GM18505 (cell line): ENCODE results near the gene TGFBI.

Experiments
- ATAC-seq: cut with Tn5 transposase; IDR thresholded peaks from one replicate; pipeline ENCODE4 v1.9.1; 2021; ENCODE audit not compliant: unreplicated experiment
- POLR2A ChIP-seq: IDR thresholded peaks from 4 replicates; pipeline ENCODE4 v1.6.1; 2011; ENCODE audit warnings: borderline replicate concordance; ENCODE audit not compliant: insufficient read depth, insufficient read length; ENCODE audit errors: extremely low read depth

Gene TGFBI

DNA sequence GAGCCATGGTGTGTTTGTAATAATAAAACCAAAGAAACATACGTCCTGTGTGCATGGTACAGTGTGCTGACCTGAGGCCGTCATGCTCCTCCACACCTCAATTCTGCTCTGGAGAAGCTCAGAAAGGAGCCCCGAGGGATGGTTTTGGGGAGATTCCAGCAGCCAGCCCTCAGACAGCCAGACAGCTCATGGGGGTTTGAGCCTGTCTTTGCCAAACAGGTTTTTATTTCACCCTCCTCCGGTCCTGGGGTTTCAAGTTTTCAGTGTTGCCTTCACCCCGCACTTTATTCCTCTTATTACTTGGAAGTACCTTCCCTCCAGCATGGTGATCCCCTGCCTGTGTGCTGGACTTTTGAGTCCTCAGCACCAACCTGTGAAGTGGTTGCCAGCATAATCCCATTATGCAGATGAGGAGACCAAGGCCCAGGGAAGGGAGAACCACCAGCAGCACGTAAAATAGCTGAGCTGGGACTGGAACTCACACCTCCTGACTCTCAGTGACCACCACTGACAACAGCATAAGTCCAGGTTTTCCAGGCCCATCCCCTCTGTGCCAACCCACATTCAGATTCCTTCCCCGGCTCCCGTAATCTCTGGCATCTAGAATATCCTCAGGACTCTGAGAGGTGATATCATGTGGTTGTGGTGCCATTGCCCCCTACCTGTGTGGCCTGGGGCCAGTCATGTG is 35.1 kb downstream of the TGFBI start:
- TF ChIP-seq POLR2A, result no peak
- no peak for ATAC-seq

DNA sequence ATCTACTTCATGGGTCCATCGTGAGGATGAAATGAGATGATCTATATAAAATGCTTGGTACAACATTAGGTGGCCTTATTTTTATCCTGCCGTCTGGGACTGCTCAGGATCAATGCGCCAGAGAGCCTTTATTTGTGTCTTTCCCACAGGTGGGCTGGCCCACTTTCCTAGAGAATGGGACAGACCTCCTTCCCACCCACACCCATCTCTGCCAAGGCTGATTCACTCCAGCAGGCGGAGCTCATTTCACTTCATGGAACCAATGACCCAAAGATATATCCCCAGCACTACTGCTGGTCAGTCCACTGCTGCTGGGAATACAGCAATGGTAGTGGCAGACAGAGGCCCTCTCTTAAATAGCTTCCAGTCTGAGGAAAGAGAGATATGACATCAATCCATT is 35.7 kb downstream of the TGFBI start:
- no peak for ATAC-seq
- TF ChIP-seq POLR2A, result no peak

DNA sequence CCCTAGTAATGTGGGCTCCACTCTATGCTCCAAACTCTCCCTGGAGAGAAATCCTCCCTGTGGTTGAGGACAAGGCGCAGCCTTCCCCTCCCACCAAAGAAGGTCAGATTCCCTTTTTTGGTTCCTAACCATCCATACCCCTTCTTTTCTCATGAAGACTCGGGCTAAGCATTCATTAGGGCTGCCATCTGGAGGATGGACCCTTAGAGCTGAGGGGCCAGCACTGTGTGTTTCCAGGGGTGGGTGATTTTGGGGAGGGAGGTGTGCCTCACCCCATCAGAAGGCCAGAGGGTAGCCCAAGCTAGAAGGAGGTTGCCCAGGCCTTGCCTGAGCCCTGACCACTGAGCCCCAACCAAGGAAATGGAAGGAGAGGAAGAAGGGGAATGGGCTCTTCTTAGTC is 36.8 kb downstream of the TGFBI start:
- ATAC-seq, result no peak
- TF ChIP-seq POLR2A, result no peak

DNA sequence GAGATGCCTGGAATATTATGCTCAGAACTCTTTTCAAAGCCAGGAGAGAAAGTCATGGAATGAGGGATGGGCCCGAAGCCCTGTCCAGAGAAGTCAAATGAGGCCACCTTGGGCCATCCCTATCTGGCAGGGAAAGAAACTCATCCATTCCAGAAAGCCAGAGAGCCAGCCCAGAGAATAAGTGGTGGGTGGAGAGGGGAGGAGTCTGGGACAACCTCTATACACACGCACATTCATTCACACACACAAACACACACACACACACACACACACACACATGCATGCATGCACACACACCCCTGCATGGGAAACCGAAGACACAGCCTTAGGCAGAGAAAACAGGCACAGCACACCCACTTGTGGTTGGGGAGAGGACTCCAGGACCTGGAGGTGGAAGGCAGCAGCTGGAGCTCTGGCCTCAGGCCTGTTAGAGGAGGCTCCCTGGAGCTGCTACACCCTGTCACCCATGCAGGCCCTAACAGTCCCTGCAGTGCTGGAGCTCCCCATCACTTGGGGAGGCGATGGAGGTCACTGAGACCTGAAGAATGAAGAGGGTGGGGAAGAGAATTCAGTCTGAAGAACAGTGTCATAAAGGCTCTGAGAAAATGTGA is 38.0 kb downstream of the TGFBI start:
- no peak for ATAC-seq
- TF ChIP-seq POLR2A, result no peak

DNA sequence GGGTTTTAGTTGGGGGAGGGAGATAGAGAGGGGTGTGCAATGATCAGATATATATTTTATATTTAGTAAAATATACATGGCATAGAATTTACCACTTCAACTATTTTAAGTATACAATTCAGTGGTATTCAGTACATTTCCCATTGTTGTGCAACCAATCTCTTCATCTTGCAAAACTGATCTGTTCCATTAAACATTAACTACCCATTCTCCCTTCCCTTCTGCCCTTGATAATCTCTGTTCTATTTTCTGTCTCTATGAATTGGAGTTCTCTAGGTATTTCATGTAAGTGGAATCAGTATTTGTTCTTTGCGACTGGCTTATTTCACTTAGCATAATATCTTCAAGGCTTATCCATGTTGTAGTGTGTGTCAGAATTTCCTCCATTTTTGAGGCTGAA is 38.6 kb downstream of the TGFBI start:
- ATAC-seq, result no peak
- no peak for TF ChIP-seq POLR2A

DNA sequence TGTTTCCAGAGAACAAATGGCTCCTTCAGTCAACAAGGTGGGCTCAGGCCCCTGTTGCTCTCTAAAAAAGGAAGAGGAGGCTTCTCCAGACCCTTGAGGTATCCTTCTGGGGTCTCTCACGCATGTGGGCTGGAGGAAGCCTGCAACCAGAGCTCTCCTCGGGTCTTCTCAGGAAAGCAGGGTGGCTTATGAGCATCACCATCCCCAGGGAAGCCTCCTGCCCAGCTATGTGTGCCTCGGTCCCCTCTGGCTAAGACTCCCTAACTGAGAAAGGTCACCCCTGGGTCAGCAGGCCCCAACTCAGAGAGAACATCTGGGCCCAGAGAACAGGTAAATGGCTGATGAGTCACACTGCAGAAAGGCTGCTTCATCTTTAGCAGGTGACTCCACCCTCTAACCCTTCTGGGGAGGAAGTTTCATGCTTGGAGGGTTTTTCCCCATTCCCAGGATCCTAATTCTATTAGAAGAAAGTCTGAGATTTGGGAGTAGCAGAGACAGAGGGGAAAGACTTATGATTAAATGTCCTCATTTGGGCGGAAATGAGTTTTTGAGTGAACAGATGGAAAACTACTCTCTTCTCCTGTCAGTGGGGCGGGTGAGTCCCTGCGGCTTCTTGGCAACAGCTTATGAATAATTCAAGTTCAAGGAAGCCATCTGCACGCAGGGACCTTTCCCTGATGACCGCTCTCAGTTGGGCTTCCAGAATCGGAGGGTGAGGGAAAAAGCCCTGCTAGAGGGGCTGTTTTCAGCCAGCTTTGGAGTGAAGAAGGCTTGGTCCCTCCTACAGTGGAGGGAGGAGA is 41.9 kb downstream of the TGFBI start:
- no peak for TF ChIP-seq POLR2A
- ATAC-seq, result no peak

DNA sequence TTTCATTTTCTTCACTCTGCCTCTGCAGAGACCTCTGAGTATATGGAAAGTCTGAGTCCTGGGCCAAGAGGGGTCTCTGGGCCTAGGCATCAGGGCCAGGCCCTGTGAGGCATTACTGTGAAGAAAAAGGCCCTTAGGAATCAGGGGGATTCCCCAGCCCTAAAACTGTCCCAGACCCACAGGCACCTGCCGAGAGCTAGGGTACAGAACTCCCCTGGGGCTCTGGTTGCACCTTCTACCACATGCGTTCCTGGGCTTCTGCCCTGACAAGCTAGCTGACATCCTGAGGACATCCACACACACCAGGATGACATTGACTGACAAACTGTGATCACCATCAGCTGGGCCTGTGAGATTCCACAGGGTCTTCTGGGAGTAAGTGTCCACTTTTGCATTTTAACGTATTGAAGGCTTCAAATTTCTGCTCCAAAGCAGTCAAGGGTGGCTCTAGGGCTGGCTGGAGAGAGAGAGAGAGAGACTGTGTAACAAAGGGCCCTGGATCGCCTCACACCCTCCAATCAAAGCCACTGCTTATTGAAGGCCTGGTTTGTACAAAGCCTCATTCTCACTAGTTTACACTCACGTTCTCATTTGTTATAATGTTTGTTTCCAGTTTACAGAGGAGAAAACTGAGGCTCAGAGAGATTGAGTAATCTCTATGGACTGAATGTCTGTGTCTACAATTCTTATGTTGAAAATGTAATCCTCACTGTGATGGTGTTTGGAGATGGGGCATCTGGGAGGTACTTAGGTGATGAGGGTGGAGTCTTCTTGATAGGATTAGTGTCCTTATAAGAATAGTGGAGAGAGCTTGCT is 45.1 kb downstream of the TGFBI start:
- peak; percentile 65 for ATAC-seq
- no peak for TF ChIP-seq POLR2A

DNA sequence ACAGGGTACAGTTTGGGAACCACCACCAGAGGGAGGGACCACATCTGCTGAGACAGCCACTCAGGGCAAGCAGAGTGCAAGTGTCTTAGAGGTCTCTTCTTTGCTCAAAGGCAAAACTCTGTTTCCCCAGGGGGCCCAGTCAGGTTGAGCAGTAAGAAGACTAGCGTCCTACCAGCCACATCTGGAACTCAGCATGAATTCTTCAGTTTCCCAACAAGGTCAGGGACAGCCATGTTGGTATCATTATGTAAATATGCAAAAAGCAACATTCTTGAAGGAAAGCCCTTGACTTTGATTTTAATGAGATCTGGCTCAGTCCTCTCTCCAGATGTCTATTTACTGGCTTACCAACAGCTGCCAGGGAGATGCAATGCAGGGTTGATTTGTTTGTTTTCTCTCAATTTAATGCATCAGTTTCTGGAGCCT is 46.7 kb downstream of the TGFBI start:
- TF ChIP-seq POLR2A, result no peak
- no peak for ATAC-seq

DNA sequence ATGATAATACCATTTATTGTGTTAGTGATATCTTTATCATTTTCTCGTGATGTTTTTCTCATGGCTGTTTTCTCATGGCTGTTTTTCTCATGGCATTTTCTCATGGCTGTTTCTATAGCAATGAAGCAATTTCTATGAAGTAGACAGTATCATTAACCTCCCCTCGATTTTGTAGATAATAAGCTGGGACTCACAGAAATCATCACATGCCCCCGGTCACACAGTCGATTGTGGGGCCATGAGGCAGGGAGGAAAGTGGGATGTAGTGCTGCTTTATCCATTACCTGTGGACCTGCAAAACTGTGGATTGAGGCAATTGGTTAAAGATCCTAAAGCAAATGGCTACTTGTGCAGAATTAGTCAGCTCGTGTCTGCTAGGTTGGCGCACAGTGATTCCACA is 47.3 kb downstream of the TGFBI start:
- no peak for TF ChIP-seq POLR2A
- ATAC-seq, result no peak

DNA sequence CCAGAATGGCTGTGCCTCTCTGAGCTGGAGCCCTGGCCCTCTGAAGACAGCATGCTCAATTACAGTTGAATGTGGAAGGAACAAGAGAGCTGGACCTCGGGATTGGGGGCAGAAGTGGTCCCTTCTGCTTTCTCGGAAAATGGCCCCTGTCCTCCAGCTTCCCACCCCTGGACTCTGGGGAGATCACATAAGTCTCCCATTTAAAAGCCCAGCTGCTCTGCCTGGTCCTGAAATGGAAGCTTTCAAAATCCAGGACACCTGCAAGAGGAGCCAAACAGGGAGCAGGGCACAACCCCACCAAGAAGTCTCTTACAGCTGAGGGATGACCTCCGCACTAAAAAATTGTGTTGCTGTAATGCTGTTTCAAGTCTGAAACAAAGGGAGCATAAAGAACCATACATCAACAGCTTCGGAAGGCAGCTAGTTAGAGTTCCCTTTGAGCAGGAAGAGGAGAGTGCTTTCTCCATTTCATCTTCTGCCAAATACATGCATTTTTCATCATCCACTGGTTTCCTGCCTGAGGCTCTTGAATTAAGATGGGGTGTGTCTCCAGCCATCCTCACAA is 48.2 kb downstream of the TGFBI start:
- ATAC-seq, result no peak
- no peak for TF ChIP-seq POLR2A

DNA sequence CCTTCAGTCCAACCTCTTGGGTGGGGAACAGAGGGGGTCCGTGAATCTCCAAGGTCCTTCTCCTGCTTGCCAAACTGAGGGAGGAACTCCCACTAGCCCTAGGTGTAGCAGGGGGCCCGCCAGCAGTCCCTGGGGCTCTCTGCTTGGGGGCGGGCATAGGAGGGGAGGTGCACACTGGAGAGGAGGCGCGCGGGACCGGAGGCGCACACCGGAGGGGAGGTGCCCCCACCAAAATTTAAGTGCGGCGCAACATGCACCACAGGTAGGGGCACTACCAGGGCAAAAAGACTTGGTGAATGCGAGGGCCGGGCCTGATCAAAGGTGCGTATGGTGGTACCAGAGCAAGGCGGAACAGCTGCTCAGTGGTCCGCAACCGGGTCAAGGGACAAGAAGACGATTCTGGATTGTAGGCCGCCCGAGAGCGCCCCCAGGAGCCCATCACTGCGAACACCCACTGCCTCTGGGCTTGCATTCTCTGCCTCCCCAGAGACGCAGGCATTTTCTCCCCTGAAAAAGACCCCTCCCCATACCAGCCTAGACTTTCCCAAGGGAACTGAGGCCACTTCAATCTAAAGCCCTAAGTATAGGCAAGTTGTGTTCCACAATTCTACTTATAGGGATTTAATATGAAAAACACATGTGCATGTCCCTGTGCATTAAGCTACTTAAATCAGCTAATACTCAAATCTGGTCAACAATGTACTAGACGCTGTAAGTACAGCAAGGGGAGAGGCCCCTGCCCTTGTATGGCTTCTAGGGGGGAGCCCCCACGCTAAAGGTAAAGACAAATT is 50.6 kb downstream of the TGFBI start:
- no peak for ATAC-seq
- no peak for TF ChIP-seq POLR2A

DNA sequence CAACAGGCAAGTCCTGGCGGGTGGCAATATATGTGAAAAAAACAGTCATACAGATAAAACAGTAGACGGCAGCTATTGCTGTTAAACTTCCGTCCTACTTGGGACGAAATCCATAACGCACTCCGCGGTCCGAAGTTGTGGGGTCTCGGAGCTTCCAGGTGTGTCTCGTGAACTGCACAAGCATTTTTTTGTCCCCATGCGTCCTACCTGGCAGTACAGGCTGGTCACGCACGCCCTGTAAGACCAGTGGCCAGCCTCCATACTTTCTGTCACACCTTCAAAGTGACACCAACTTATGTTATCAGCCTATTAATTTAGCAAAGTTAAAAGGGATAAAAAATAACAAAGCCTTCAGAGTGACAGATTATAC is 51.3 kb downstream of the TGFBI start:
- no peak for ATAC-seq

DNA sequence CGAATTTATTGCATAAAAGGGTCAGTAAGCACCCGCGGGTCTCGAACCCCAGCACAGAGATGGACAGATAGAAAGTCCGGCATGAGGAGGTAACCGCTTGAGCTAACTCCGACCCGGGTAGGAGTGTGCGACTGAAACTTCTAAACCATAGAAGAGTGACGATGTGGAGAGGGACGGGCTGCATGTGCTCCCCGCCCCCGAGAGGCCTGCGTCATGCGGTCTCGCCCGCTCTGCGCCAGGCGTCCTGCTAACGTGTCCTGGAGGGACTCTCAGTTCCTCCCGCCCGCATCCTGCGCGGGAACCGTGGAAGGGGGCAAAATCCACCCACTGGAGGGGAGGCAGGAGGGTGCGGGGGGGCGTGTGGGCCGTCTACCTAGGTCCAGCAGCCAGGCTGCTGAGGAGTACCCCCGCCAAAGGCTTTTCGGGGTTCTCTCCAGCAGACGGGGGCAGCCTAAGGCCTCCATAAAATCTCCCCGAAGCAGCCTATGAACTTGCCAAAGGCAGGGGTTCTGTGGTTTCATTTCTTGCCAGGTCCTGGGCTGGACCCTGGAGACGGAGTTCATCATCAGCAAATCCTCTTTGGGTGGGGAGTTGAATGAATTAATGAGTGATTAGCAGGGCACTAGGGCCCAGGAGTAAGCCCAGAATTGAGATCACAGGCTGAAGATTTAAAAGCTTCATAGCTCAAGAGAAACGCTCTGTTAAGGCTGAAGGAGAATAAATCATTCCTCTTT is 51.9 kb downstream of the TGFBI start:
- peak; percentile 94 for ATAC-seq
- TF ChIP-seq POLR2A, result peak; percentile 31

More for the DNA sequence above, 51.3 kb downstream of the TGFBI start:
- no peak for TF ChIP-seq POLR2A
